Measurements from ENCODE around the gene SLC19A1.
"Not testable (repeated sequence)": the region's sequence is repeated elsewhere in the genome, so short reads cannot be mapped to it uniquely, and the experiment has no call there.

SLC19A1 gene

GRCh38 chr21:45509566-45510465, 32.4 kb downstream of the SLC19A1 start:
- in situ Hi-C loops (cut with MboI; ENCODE audit: low sequenced_read_pairs), result no loop called here

GRCh38 chr21:45508607-45509565, 33.4 kb downstream of the SLC19A1 start:
- in situ Hi-C loops (cut with MboI; ENCODE audit: low sequenced_read_pairs), result no loop called here

- in situ Hi-C loops (cut with MboI; ENCODE audit: low sequenced_read_pairs), result no loop called here
These were observed 34.2 kb downstream of the SLC19A1 start for GRCh38 chr21:45507888-45508508.

- in situ Hi-C loops (cut with MboI; ENCODE audit: low sequenced_read_pairs), result no loop called here
These were observed 34.7 kb downstream of the SLC19A1 start for GRCh38 chr21:45507523-45507875.

GRCh38 chr21:45506836-45507522, 35.3 kb downstream of the SLC19A1 start:
- in situ Hi-C loops (cut with MboI; ENCODE audit: low sequenced_read_pairs), result no loop called here

GRCh38 chr21:45506241-45506817, 35.9 kb downstream of the SLC19A1 start:
- in situ Hi-C loops (cut with MboI; ENCODE audit: low sequenced_read_pairs), result no loop called here

GRCh38 chr21:45505416-45506021, 36.7 kb downstream of the SLC19A1 start:
- in situ Hi-C loops (cut with MboI; ENCODE audit: low sequenced_read_pairs), result no loop called here

GRCh38 chr21:45504516-45505415, 37.5 kb downstream of the SLC19A1 start:
- in situ Hi-C loops (cut with MboI; ENCODE audit: low sequenced_read_pairs), result no loop called here

DNA sequence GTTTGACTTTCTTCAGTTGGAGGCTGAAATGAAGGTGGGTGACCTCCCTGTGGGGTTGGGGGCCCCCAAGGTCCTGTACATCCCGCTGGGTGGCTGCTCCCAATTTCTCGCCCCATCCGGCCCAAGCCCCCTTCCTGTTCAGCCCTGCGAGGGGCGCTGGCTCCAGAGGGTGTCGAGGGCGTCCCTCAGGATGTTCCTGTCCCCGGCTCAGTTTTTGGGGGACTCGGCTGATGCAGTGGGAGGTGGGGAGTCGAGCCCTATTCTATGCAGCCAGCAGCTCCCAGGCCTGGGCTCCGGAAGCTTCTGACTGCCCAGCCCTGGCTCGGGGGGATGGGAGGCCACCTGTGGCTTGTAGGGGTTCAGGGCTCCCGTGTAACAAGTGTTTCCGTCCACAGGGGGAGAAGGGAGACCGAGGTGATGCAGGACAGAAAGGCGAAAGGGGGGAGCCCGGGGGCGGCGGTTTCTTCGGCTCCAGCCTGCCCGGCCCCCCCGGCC, 38.2 kb downstream of the SLC19A1 start:
- in situ Hi-C loops (cut with MboI; ENCODE audit: low sequenced_read_pairs), result no loop called here

DNA sequence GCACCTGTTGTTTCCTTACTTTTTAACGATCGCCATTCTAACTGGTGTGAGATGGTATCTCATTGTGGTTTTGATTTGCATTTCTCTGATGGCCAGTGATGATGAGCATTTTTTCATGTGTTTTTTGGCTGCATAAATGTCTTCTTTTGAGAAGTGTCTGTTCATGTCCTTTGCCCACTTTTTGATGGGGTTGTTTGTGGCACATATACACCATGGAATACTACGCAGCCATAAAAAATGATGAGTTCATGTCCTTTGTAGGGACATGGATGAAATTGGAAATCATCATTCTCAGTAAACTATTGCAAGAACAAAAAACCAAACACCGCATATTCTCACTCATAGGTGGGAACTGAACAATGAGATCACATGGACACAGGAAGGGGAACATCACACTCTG, 39.0 kb downstream of the SLC19A1 start:
- in situ Hi-C loops (cut with MboI; ENCODE audit: low sequenced_read_pairs), result not testable (repeated sequence)

DNA sequence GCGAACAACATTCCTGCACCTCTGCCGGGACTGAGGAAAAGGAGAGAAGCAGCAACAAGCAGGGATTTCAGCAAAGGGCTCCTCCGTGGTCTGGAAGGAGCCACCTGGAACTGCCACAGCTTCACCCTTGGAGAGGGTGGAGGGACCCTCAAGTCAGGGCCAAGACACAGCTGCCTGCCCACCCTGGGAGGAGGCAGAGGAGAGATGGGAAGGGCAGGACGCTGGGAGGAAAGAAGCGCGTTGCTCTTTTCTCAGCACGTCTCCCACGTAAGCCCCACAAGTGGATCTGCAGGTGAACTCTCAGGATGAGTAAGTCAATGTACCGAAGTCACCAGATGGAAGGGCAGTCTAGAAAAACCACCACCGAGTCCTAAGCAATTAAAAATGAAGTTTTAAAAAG, 39.6 kb downstream of the SLC19A1 start:
- in situ Hi-C loops (cut with MboI; ENCODE audit: low sequenced_read_pairs), result no loop called here

- in situ Hi-C loops (cut with MboI; ENCODE audit: low sequenced_read_pairs), result no loop called here
These were observed 40.3 kb downstream of the SLC19A1 start for GRCh38 chr21:45502006-45502345.

DNA sequence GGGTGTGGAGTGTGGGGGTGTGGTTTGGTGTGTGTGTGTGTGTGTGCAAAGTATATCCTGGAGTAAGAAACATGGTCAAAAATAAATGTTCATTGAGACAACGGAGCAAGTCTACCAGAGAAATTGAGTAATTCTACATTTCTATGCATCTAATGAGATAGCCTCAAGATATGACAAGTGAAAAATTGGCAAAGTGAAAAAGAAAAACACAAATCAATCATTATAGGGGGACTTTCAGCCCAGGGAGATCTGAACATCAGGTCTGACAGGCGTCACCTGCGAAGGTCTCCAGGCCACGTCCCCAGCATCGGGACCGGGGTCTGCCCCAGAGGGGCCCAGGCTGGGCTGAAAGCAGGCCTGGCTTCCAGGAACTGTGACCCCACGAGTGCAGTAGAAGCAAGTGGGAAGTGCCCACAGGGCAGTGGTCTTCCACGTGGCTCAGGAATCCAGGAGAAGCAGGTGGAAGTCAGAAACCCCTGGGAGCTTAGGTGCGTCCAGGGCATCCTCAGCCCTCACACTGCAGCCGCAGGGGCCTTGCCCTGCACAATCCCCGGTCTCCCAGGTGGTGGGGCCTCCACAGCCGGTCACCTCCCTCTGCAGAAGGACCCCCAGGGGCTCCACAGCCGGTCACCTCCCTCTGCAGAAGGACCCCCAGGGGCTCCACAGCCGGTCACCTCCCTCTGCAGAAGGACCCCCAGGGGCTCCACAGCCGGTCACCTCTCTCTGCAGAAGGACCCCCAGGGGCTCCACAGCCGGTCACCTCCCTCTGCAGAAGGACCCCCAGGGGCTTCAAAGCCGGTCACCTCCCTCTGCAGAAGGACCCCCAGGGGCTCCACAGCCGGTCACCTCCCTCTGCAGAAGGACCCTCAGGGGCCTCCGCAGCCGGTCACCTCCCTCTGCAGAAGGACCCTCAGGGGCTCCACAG, 40.9 kb downstream of the SLC19A1 start:
- in situ Hi-C loops (cut with MboI; ENCODE audit: low sequenced_read_pairs), result not testable (repeated sequence)

GRCh38 chr21:45499970-45500577, 42.2 kb downstream of the SLC19A1 start:
- in situ Hi-C loops (cut with MboI; ENCODE audit: low sequenced_read_pairs), result no loop called here

- in situ Hi-C loops (cut with MboI; ENCODE audit: low sequenced_read_pairs), result no loop called here
These were observed 43.0 kb downstream of the SLC19A1 start for GRCh38 chr21:45499201-45499750.

GRCh38 chr21:45498646-45499000, 43.6 kb downstream of the SLC19A1 start:
- in situ Hi-C loops (cut with MboI; ENCODE audit: low sequenced_read_pairs), result no loop called here
